Stimulated activated naive CD8-positive, alpha-beta T cell treated with anti-CD3 and anti-CD28 coated beads, Interleukin-15, Interleukin-2, amounts not matched to agents 100 ng/mL and 50 ng/mL, for 24 hours (primary cell): ENCODE measurements around the gene INSIG1.
A peak's percentile ranks its signal among the peaks of the same experiment; 100 is the strongest.

Experiments used
- H3K27ac Mint-ChIP-seq: one replicate; pipeline ENCODE4 v1.8.0; 2021; ENCODE audit warnings: mild to moderate bottlenecking, mixed read lengths
- H3K27me3 Mint-ChIP-seq: one replicate; pipeline ENCODE4 v1.8.0; 2021; ENCODE audit warnings: mixed read lengths
- H3K36me3 Mint-ChIP-seq: one replicate; pipeline ENCODE4 v1.8.0; 2021; ENCODE audit warnings: low read depth, mixed read lengths
- H3K4me1 Mint-ChIP-seq: one replicate; pipeline ENCODE4 v1.8.0; 2021; ENCODE audit warnings: low read depth, mixed read lengths
- H3K4me3 Mint-ChIP-seq: one replicate; pipeline ENCODE4 v1.8.0; 2021; ENCODE audit warnings: mild to moderate bottlenecking, mixed read lengths
- H3K9me3 Mint-ChIP-seq: one replicate; pipeline ENCODE4 v1.8.0; 2021; ENCODE audit warnings: mixed read lengths

The INSIG1 gene

DNA sequence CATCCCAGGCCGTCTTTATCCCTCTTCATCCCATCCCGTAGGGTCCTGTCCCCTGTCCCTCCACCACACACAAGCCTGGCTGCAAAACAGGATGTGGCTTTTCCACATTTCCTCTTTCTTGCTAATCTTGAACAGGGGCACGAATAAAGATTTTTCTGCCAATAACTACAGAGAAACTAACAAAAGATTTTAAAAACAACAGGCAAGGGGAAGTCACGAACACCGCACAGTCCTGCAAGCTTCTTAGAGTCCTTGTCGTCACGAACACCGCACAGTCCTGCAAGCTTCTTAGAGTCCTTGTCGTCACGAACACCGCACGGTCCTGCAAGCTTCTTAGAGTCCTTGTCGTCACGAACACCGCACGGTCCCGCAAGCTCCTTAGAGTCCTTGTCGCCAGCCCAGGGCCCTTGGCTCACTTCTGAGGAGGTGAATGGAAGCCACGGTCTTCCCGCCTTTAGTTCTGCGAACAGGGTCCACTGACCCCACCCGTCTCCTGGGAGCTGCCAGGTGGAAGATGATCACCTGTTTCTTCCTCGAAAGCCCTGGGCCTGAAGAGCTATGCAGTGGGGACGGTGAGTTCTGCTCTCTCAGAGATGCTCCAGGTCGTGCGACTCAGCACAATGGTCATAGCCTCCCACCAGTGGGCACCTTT, 10.3 kb upstream of the INSIG1 start:
- Mint-ChIP-seq H3K4me1 (peaks cover 68% of the 10 kb centered on the region), H3K27ac (no peak overlapping the region), H3K4me3 (no peak overlapping the region), H3K36me3 (no peaks in the 10 kb centered on the region), H3K27me3 (no peaks in the 10 kb centered on the region), H3K9me3 (no peaks in the 10 kb centered on the region)

DNA sequence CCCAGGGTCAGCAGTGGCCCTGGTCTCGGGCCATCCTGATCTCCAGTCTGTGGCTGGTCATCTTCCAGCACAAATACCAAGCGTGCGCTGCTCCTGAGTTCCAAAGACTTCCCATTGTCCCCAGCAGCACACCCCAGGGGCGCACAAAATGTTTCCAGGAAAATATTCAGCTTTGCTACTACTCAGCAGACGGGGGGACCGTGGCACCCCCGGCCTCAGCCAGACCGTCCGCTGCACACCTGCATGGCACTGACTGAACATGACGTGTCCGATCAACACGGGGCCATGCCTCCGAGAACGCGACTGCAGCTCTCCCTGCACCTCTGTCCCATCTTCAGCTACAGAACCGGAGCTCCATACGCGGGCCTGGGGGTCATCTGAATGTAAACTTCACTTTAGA, 9.6 kb upstream of the INSIG1 start:
- Mint-ChIP-seq H3K4me3 (no peak overlapping the region), H3K27ac (no peak overlapping the region), H3K27me3 (no peaks in the 10 kb centered on the region), H3K4me1 (peaks cover 61% of the 10 kb centered on the region), H3K36me3 (no peaks in the 10 kb centered on the region), H3K9me3 (no peaks in the 10 kb centered on the region)

DNA sequence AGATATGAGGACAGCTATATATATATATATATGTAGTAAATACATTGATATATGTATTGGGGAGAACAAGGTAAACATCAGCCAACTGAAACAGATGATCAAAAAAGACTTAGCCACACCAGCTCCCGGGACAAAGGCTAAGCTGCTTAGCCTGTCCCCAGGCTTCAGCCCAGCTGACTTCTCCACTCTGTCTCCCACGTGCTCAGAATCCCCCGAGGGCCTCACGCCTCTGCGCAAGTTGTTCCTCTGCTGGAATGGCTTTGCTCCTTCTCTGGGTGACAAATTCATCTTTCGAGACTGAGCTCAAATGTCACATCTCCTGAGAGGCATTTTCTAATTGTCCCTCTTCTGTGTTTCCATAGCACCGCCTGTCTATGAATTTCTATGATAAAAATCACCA, 8.6 kb upstream of the INSIG1 start:
- Mint-ChIP-seq H3K4me3 (no peak overlapping the region), H3K36me3 (no peaks in the 10 kb centered on the region), H3K27me3 (no peaks in the 10 kb centered on the region), H3K4me1 (peaks cover 51% of the 10 kb centered on the region), H3K9me3 (peaks cover 3% of the 10 kb centered on the region), H3K27ac (no peak overlapping the region)

DNA sequence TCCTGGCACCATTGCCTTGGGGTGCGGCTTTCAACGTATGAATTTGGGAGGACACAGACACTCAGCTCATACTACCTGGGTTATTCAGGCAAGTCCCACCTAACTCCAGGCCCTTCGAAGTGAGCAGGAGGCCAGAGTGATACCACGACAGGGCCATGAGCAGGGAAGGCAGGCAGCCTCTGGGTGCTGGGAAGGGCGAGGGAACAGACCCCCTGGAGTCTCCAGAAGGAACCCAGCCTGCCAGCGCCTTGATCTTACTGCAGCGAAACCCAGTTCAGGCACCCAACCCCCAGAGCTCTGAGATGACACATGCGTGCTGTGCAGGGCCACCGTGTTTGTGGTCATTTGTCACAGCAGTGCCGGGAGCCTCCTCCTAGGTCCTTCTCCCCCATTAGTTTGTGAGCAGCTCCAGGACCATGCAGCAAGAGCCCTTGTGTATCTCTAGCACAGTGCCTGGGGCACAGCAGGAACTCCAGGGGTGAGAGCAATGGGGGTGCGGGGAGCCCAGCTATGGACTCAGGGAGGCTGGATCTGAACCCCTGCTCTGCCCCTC, 7.7 kb upstream of the INSIG1 start:
- H3K27me3 Mint-ChIP-seq = no peaks in the 10 kb centered on the region
- H3K36me3 Mint-ChIP-seq = no peaks in the 10 kb centered on the region
- peaks cover 7% of the 10 kb centered on the region for H3K9me3 Mint-ChIP-seq
- H3K4me3 Mint-ChIP-seq = no peak overlapping the region
- no peak overlapping the region for H3K27ac Mint-ChIP-seq
- peaks cover 50% of the 10 kb centered on the region for H3K4me1 Mint-ChIP-seq

DNA sequence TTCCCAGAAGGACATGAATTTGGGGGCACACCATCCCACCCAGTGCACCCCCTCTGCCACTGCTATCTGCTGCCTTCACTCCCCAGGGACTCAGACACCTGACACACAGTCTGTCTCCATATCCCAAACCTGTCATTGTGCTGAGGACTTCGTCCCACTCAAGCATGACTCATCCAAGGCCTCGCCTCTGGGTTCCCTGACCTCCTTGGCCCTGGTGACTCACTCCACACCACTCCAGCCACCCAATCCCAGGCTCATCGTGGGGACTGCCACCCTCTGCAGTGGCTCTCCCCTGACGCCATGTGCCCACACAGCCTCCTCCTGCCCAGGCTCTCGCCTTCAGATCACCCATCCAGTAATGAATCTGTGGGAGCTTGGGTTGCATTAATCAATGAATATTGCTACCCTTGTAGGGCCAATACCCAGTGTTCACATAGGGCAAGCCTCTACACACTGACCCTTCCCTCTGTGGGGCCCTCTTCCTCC, 6.6 kb upstream of the INSIG1 start:
- Mint-ChIP-seq H3K9me3 (peaks cover 7% of the 10 kb centered on the region), H3K36me3 (no peaks in the 10 kb centered on the region), H3K27ac (peak overlapping the region; percentile 21), H3K4me1 (peaks cover 47% of the 10 kb centered on the region), H3K4me3 (no peak overlapping the region), H3K27me3 (no peaks in the 10 kb centered on the region)

DNA sequence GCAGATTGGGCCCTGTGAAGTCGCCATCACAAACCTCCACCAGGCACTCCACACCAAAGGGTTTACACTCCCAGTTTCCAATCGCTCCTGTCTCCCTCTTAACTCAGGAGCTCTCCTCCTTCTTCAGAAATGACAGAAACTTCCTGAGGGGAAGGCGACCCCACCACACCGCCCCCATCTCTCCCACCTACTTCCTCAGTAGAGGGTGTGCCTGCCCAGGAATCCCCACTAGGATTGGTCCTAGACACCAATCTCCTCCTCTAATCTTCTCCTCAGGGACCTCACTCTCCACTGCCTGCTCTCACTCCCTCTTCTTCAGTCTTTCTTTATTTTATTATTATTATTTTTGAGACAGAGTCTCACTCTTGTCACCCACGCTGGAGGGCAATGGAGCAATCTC, 5.9 kb upstream of the INSIG1 start:
- H3K4me1 Mint-ChIP-seq = peaks cover 47% of the 10 kb centered on the region
- peak overlapping the region; percentile 54 for H3K27ac Mint-ChIP-seq
- H3K36me3 Mint-ChIP-seq = no peaks in the 10 kb centered on the region
- no peak overlapping the region for H3K4me3 Mint-ChIP-seq
- no peaks in the 10 kb centered on the region for H3K27me3 Mint-ChIP-seq
- H3K9me3 Mint-ChIP-seq = peaks cover 7% of the 10 kb centered on the region

DNA sequence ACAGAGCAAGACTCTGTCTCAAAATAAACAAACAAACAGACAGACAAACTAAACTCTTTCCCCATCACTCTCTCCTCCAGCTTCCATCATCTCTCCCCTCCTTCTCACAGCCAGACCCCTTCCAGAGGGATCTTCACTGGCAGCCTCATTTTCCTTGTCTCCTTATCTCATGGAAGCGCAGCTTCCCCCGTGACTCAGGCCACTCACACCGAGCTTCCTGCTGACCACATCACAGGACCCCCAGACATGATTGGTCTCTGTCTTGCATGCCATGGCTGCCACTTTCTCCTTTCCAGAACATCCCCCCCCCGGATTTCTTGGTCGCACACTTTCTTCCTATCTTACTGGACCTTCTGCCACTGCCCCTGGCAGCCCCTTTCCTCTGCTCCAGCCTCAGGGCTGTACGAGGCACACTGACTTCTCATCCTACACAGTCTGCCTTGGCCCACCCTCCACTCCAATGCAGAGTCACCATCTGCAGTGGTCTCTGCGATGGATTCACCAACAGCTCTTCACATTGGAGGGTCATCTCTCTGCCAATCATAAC, 4.9 kb upstream of the INSIG1 start:
- H3K9me3 Mint-ChIP-seq = peaks cover 7% of the 10 kb centered on the region
- no peak overlapping the region for H3K4me3 Mint-ChIP-seq
- H3K27me3 Mint-ChIP-seq = no peaks in the 10 kb centered on the region
- peak overlapping the region; percentile 29 for H3K27ac Mint-ChIP-seq
- peaks cover 40% of the 10 kb centered on the region for H3K4me1 Mint-ChIP-seq
- no peaks in the 10 kb centered on the region for H3K36me3 Mint-ChIP-seq

DNA sequence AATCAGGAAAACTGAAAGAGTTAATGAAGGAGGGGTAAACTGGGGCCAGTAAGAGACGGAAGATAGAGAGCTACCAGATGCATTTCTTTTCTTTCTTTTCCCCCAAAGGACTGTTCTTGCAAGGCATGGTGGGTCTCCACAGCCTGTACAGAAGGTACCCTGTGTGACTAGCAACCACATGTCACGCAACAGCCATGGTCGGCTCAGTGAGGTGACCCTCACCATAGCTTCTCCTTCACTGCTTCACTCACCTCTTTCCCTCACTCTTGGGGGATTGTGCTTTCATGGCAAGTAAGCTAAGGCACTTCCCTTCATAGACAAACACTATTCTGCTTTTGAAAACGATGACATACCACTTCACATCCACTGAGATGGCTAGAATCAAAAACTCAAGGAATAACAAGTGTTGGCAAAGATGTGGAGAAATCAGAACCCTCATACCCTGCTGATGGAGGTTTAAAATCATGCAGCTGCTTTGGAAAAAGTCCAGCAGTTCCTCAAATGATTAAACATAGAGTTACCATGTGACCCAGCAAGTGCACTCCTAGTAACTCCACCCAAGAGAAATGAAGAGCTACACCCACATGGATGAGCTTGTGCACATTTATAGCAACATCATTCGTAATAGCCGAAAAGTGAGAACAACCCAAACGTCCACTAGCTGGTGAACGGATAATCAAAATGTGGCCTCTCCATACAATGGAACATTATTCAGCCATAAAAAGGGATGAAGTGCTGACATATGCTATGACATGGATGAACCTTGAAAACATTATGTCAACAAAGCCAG, 3.8 kb upstream of the INSIG1 start:
- H3K36me3 Mint-ChIP-seq = no peaks in the 10 kb centered on the region
- no peaks in the 10 kb centered on the region for H3K27me3 Mint-ChIP-seq
- peaks cover 36% of the 10 kb centered on the region for H3K4me1 Mint-ChIP-seq
- no peak overlapping the region for H3K4me3 Mint-ChIP-seq
- peaks cover 7% of the 10 kb centered on the region for H3K9me3 Mint-ChIP-seq
- no peak overlapping the region for H3K27ac Mint-ChIP-seq

DNA sequence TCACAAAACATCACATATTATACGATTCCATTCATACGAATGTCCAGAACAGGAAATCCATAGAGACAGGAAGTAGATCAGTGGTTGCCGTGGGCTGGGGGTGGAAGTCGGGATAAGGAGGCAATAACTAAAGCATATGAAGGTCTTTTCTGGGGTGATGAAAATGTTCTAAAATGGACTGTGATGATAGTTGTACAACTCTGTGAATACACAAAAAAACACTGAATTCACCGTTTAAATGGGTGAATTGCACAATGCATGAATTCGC, 3.2 kb upstream of the INSIG1 start:
- H3K4me3 Mint-ChIP-seq = no peak overlapping the region

DNA sequence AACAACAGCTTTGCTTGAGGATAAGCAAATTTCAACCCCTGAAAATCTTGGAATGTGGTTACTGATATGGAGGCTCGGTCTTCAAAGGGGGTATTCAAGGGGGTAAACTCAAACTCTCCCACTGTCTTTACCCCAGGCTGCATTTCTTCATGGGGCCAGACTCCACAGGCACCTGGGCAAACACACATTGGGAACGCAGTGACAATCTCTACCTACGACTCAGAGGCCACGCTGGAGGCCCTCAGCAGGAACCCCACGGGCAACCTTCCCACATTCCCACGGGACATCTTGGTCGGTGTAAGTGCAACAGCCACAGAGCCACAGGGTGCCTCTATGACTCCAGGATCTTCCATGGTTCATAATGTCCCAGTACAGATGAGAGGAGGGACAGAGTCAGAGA, 2.2 kb upstream of the INSIG1 start:
- peaks cover 7% of the 10 kb centered on the region for H3K9me3 Mint-ChIP-seq
- peak overlapping the region; percentile 11 for H3K27ac Mint-ChIP-seq
- H3K4me1 Mint-ChIP-seq = peaks cover 48% of the 10 kb centered on the region
- peak overlapping the region; percentile 5 for H3K4me3 Mint-ChIP-seq
- peaks cover 14% of the 10 kb centered on the region for H3K36me3 Mint-ChIP-seq
- no peaks in the 10 kb centered on the region for H3K27me3 Mint-ChIP-seq

More for the DNA sequence above, 3.2 kb upstream of the INSIG1 start:
- Mint-ChIP-seq H3K27me3 (no peaks in the 10 kb centered on the region), H3K27ac (no peak overlapping the region), H3K36me3 (peaks cover 3% of the 10 kb centered on the region), H3K4me1 (peaks cover 38% of the 10 kb centered on the region), H3K9me3 (peaks cover 7% of the 10 kb centered on the region)

DNA sequence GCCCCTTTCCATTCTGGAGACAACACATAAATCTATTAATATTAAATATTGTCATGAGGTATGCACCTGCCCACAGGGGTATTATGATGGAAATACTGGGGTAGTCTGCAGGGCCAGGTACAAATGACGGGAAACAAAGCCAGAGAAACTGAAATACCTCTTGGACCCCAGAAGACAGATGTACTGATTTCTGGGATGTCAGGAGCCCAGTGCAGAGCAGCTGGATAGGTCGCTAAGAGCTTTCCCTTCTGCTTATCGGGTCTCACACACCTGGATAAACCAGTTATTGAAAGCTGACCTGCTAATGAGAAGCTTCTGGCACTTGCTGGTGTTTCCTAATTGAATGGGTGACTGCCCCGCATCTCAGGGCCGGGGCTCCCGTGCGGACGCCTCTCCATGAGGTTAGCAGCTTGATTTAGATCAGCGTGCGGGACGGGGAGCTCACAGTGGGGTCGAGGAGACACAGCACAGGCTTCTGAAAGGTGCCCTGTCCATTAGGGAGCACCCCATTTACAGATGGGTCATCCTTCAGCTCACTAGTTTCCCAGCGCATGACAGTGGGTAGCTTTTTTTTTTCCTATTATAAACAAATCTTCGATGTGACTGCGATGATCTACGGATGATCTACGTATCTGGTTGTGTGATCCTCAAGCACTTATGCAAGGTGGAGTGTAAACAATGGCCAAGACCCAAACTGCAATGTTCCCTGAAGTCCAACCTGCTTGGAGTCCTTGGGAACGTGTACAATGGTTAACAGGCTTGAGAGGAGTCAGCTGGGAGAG, 1.5 kb upstream of the INSIG1 start:
- peak overlapping the region; percentile 82 for H3K4me3 Mint-ChIP-seq
- peaks cover 48% of the 10 kb centered on the region for H3K4me1 Mint-ChIP-seq
- peaks cover 21% of the 10 kb centered on the region for H3K36me3 Mint-ChIP-seq
- peak overlapping the region; percentile 91 for H3K27ac Mint-ChIP-seq
- peaks cover 7% of the 10 kb centered on the region for H3K9me3 Mint-ChIP-seq
- no peaks in the 10 kb centered on the region for H3K27me3 Mint-ChIP-seq

DNA sequence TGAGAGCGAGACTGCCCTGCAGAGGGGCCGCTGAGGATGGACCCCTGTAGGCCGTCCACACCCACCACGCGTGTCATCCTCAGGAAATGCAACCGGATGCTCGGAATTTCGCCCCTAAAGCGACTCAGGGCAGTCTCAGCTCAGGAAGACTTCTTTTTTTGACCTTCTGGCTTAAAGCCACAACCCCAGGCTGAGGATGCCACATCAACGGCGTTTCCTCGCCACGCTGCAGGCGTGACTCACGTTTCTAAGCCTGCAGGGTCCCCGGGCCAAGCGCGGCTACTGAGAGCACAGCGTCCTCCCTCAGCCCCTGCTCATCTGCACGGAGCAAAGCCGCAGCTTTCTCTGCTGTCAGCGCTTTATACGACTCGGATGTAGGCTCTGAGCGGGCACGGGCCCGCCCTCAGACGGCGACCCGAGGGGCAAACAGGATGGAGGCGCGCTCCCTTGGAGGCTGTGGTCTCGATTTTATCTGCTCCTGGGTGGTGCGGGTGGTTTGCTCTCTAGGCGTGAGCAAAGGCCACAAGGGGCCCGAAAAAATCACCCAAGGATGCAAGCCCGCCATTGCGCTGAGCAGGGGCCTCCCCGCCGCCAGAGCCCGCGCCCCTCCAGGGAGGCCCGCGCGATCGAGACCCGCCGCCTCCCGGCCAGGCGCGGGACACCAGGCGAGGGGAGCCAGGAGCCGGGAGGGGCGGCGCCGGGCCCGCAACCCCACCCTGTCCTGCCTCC, 726 bp upstream of the INSIG1 start:
- H3K4me3 Mint-ChIP-seq = peak overlapping the region; percentile 82
- no peaks in the 10 kb centered on the region for H3K27me3 Mint-ChIP-seq
- H3K4me1 Mint-ChIP-seq = peaks cover 45% of the 10 kb centered on the region
- H3K27ac Mint-ChIP-seq = peak overlapping the region; percentile 91
- H3K36me3 Mint-ChIP-seq = peaks cover 26% of the 10 kb centered on the region
- peaks cover 7% of the 10 kb centered on the region for H3K9me3 Mint-ChIP-seq

DNA sequence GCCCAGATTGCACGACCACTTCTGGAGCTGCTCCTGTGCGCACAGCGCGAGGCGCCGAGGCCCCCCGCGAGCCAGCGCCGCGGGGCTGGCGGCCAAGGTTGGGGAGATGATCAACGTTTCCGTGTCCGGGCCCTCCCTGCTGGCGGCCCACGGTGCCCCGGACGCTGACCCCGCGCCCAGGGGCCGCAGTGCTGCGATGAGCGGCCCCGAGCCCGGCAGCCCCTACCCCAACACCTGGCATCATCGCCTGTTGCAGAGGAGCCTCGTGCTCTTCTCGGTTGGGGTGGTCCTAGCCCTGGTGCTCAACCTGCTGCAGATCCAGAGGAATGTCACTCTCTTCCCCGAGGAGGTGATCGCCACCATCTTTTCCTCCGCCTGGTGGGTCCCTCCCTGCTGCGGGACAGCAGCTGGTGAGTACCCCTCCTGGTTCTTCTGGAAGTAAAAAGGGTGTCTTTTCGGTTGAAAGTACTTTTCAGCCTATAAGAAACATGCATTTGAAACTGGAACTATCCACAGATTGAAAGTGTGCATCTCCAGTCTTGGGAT, 683 bp downstream of the INSIG1 start:
- no peaks in the 10 kb centered on the region for H3K27me3 Mint-ChIP-seq
- peak overlapping the region; percentile 93 for H3K4me3 Mint-ChIP-seq
- H3K36me3 Mint-ChIP-seq = peaks cover 35% of the 10 kb centered on the region
- peak overlapping the region; percentile 92 for H3K27ac Mint-ChIP-seq
- peaks cover 45% of the 10 kb centered on the region for H3K4me1 Mint-ChIP-seq
- H3K9me3 Mint-ChIP-seq = peaks cover 7% of the 10 kb centered on the region
